Neural cell (in vitro differentiated cells): ENCODE measurements around the gene SLIRP.

ENCODE experiments used
- CTCF ChIP-seq: fragments of 450-650 bp; IDR thresholded peaks from 2 replicates; pipeline ENCODE4 v1.5.1; 2014; ENCODE audit warnings: antibody characterized with exemption, mild to moderate bottlenecking, moderate library complexity; ENCODE audit not compliant: poor library complexity, severe bottlenecking
- EP300 ChIP-seq: fragments of 450-650 bp; conservative IDR thresholded peaks from 2 replicates; pipeline ENCODE4 v1.6.1; 2014; ENCODE audit warnings: antibody characterized with exemption, mild to moderate bottlenecking, moderate library complexity; ENCODE audit not compliant: poor library complexity, severe bottlenecking

- TF ChIP-seq CTCF (no peak), EP300 (no peak)
Measured at GRCh38 chr14:77660754-77661153, 47.1 kb upstream of the SLIRP start.
